ENCODE results near the gene ZDHHC11.
"Not testable (repeated sequence)": the region's sequence is repeated elsewhere in the genome, so short reads cannot be mapped to it uniquely, and the experiment has no call there.

- not testable (repeated sequence) for TF ChIP-seq CTCF, POLR2A (IDR thresholded peaks at IDR 0.05)
Observed at GRCh38 chr5:835933-836612, 14.7 kb downstream of the ZDHHC11 start.
